Heart left ventricle (tissue), 16 donors: ENCODE measurements around the gene ID1. TPM values are rescaled to one million over a fixed set of nuclear protein-coding genes. Genes with fewer than 3 reads are reported as not detected.
"Not testable (repeated sequence)": the region's sequence is repeated elsewhere in the genome, so short reads cannot be mapped to it uniquely, and the experiment has no call there.

Source experiments
- ATAC-seq, 4 donors: fragments of 200-7000 bp; cut with Tn5 transposase; one replicate each; pipeline ENCODE4 v1.9.1; 2020 to 2022; ENCODE audit warnings: moderate library complexity in 4 of 4, mild to moderate bottlenecking in 3 of 4, moderate number of reproducible peaks in 1 of 4
- DNase-seq, 5 donors: peaks; one replicate each; pipeline ENCODE4 v3.0.0-alpha.2; 2020
- H3K27ac ChIP-seq, 12 donors: fragments of 200-600 bp; sonication (generic) in 4 of 12; one replicate each; pipeline versions ENCODE4 v1.5.0 to v1.8.0; 2016 to 2022; ENCODE audit warnings: mild to moderate bottlenecking in 2 of 12
- H3K27me3 ChIP-seq, 9 donors: fragments of 200-600 bp; sonication (generic) in 2 of 9; one replicate each; pipeline versions ENCODE4 v1.5.1 to v1.8.0; 2016 to 2022; ENCODE audit warnings: mild to moderate bottlenecking in 3 of 9
- H3K36me3 ChIP-seq, 9 donors: fragments of 200-600 bp; sonication (generic) in 2 of 9; one replicate each; pipeline versions ENCODE4 v1.5.0 to v1.8.0; 2018 to 2022; ENCODE audit warnings: mild to moderate bottlenecking in 2 of 9
- H3K4me1 ChIP-seq, 12 donors: fragments of 200-600 bp; sonication (generic) in 4 of 12; one replicate each; pipeline versions ENCODE4 v1.5.0 to v1.8.0; 2016 to 2022; ENCODE audit warnings: mild to moderate bottlenecking in 3 of 12
- H3K4me3 ChIP-seq, 12 donors: fragments of 200-600 bp; sonication (generic) in 4 of 12; one replicate each; pipeline versions ENCODE4 v1.5.0 to v1.8.0; 2017 to 2022; ENCODE audit warnings: mild to moderate bottlenecking in 9 of 12, moderate library complexity in 4 of 12
- H3K9me3 ChIP-seq, 12 donors: fragments of 200-600 bp; sonication (generic) in 4 of 12; one replicate each; pipeline versions ENCODE4 v1.5.0 to v1.8.0; 2016 to 2022; ENCODE audit warnings: mild to moderate bottlenecking in 1 of 12
- CTCF ChIP-seq, 12 donors: fragments of 200-600 bp; sonication (generic) in 4 of 12; IDR thresholded peaks; one replicate each; pipeline versions ENCODE4 v1.5.0 to v1.8.0; 2018 to 2022; ENCODE audit warnings: antibody characterized with exemption in 12 of 12, mild to moderate bottlenecking in 5 of 12
- POLR2A ChIP-seq, 2 donors: fragments of 450-650 bp; IDR thresholded peaks; one replicate each; pipeline ENCODE4 v1.6.1; 2017; ENCODE audit warnings: antibody characterized with exemption in 2 of 2, mild to moderate bottlenecking in 2 of 2, moderate library complexity in 2 of 2
- WGBS, 4 donors: extraction: QIAGEN DNeasy Blood & Tissue Kit in 2 of 4; methylation state at CpG; one replicate each; pipeline versions ENCODE4 v1.1.5 to v1.1.7; 2013 to 2018; 5-methylcytosine and 5-hydroxymethylcytosine counted together
- intact Hi-C, 10 donors: fragments of 100-400 bp; cut with DNase I; formaldehyde crosslinking; loops; one replicate each; pipeline versions ENCODE4 v1.11.1 to v1.14.2; 2022
- polyA plus RNA-seq, 2 donors: library from polyadenylated mRNA; stranded (reverse); fragments of 200-250 nt; gene quantifications; one replicate each; pipeline ENCODE4 v1.2.3, GENCODE V29; 2013
- total RNA-seq, 9 donors: library from RNA; depleted of rRNA in 2 of 9; stranded (reverse); fragments of >200 nt in 2 of 9; fragmentation: NEBNext Ultra II Directional in 3 of 9; extraction: Animal tissue kit (Norgen Biotek cat#: 25700) in 3 of 9; gene quantifications; one replicate each; pipeline versions ENCODE4 v1.1.0 to v1.2.4, GENCODE V29; 2016 to 2023
- donor health status: ischemic (EF 13 %, LVEDD 7.1; RV severe dilation, severe dysfunction).
- donor health status: healthy with polysubstance abuse.
- donor health status: DM: no; HTN: yes; CAD: no.
- donor health status: DM: no; HTN: no; CAD: no.
- donor health status: ischemic (EF 25% LVEDD 6.9; RV normal size, moderate dysfunction).
- donor health status: ischemic (EF 25% LVEDD 5.7; RV mildly dilated, moderate dysfunction).
- donor health status: healthy.
- donor health status: DM: yes; HTN: yes; CAD: no.
- donor health status: ischemic (EF 35%, LVEDD 5.7; RV mildly dilated, moderate dysfunction).
- donor health status: nonischemic (EF 11% LVEDD 7.7; RV severe dilation, severe dysfunction).
- donor health status: DM: yes; HTN: yes; CAD: no.
- donor health status: PGD.
- donor health status: ischemic (EF 29% LVEDD 5.4; RV normal size, mild dysfunction).
- donor health status: nonischemic (EF 23%, LVEDD 6.1; RV moderate dilation, normal function).

The ID1 gene
- total and polyA plus RNA-seq, 11 donors, result 72.4 to 619 (median 140) TPM

GRCh38 chr20:31578448-31579138 is 26.5 kb upstream of the ID1 start:
- Histone ChIP-seq H3K27me3 (no peaks in the 10 kb centered on the region), H3K4me1 (peaks cover 0 to 8% (median 5%) of the 10 kb centered on the region in 12 donors), H3K27ac (no peak overlapping the region), H3K36me3 (no peaks in the 10 kb centered on the region), H3K9me3 (peaks cover 0 to 3% (median 0%) of the 10 kb centered on the region in 12 donors), H3K4me3 (no peak overlapping the region)
- ATAC-seq, result no peak
- DNase-seq, result no peak
- WGBS, 4 donors, result 96 to 98% (median 97%) methylated on average over 31 to 43 of the region's 43 CpGs
- intact Hi-C loops, result loop anchor here in 1 of 10 donors (10.0 kb wide), 1 partner anchor 136 kb away; no protein-coding TSS in a partner anchor
- TF ChIP-seq CTCF (IDR thresholded peaks at IDR 0.05), result no peak
- no peak for TF ChIP-seq POLR2A (IDR thresholded peaks at IDR 0.05)

- ATAC-seq (no peak), DNase-seq (no peak)
- 95 to 97% (median 96%) methylated on average over 6 of the region's 6 CpGs for WGBS, 4 donors
- Histone ChIP-seq H3K9me3 (peaks cover 0 to 3% (median 0%) of the 10 kb centered on the region in 12 donors), H3K36me3 (no peaks in the 10 kb centered on the region), H3K27ac (no peak overlapping the region), H3K4me1 (peaks cover 0 to 1% (median 0%) of the 10 kb centered on the region in 12 donors), H3K27me3 (no peaks in the 10 kb centered on the region), H3K4me3 (no peak overlapping the region)
- intact Hi-C loops, result loop anchor here in 1 of 10 donors (10.0 kb wide), 1 partner anchor 136 kb away; no protein-coding TSS in a partner anchor
- TF ChIP-seq POLR2A (IDR thresholded peaks at IDR 0.05) (no peak), CTCF (IDR thresholded peaks at IDR 0.05) (no peak)
Observed at GRCh38 chr20:31579245-31579644, 25.8 kb upstream of the ID1 start.

- ATAC-seq, DNase-seq, H3K4me1 ChIP-seq, H3K36me3 ChIP-seq, H3K9me3 ChIP-seq, H3K27ac ChIP-seq, H3K4me3 ChIP-seq, H3K27me3 ChIP-seq: not testable (repeated sequence)
- intact Hi-C loops, result loop anchor here in 1 of 10 donors (10.0 kb wide), 1 partner anchor 135 kb away; no protein-coding TSS in a partner anchor
- 96 to 98% (median 97%) methylated on average over 17 of the region's 17 CpGs for WGBS, 4 donors
Observed at GRCh38 chr20:31579941-31580651, 25.0 kb upstream of the ID1 start.

GRCh38 chr20:31580706-31581105 is 24.4 kb upstream of the ID1 start:
- TF ChIP-seq POLR2A (IDR thresholded peaks at IDR 0.05) (no peak), CTCF (IDR thresholded peaks at IDR 0.05) (no peak)
- Histone ChIP-seq H3K9me3 (peaks cover 0 to 3% (median 0%) of the 10 kb centered on the region in 12 donors), H3K4me1 (peaks cover 0 to under 1% (median 0%) of the 10 kb centered on the region in 12 donors), H3K27ac (no peak overlapping the region), H3K36me3 (no peaks in the 10 kb centered on the region), H3K27me3 (no peaks in the 10 kb centered on the region), H3K4me3 (no peak overlapping the region)
- no peak for DNase-seq
- no peak for ATAC-seq
- WGBS, 4 donors, result 85 to 88% (median 87%) methylated on average over 7 of the region's 7 CpGs
- intact Hi-C loops, result no loop called here
